Esophagus muscularis mucosa (tissue), 4 donors: ENCODE data around the gene LIMS1. TPM values are rescaled to one million over a fixed set of nuclear protein-coding genes. Genes with fewer than 3 reads are reported as not detected.
A peak's percentile ranks its signal among the peaks of the same experiment; 100 is the strongest.
"Not testable (repeated sequence)": the region's sequence is repeated elsewhere in the genome, so short reads cannot be mapped to it uniquely, and the experiment has no call there.

ENCODE experiments used
- DNase-seq: peaks from one replicate; pipeline ENCODE4 v3.0.0-alpha.2; 2017; ENCODE audit errors: extremely low spot score
- H3K27ac ChIP-seq, 4 donors: fragments of 200-600 bp; sonication (generic); replicated peaks in 1 of 4; 1 replicate in 3 of 4; 2 replicates in 1 of 4; pipeline ENCODE4 v1.5.1; 2016 to 2019; ENCODE audit warnings: mild to moderate bottlenecking in 1 of 4
- H3K27me3 ChIP-seq, 4 donors: fragments of 200-600 bp; sonication (generic); one replicate each; pipeline versions ENCODE4 v1.5.1 to v1.6.0; 2016 to 2019
- H3K36me3 ChIP-seq, 4 donors: fragments of 200-600 bp; sonication (generic); one replicate each; pipeline ENCODE4 v1.5.1; 2016 to 2019
- H3K4me1 ChIP-seq, 4 donors: fragments of 200-600 bp; sonication (generic); one replicate each; pipeline ENCODE4 v1.5.1; 2016 to 2019
- H3K4me3 ChIP-seq, 4 donors: fragments of 200-600 bp; sonication (generic); 1 replicate in 2 of 4; 2 replicates in 2 of 4; pipeline ENCODE4 v1.5.1; 2016 to 2019; ENCODE audit warnings: mild to moderate bottlenecking in 4 of 4, moderate library complexity in 1 of 4
- H3K9me3 ChIP-seq, 4 donors: fragments of 200-600 bp; sonication (generic); 1 replicate in 3 of 4; 2 replicates in 1 of 4; pipeline ENCODE4 v1.5.1; 2016 to 2019
- CTCF ChIP-seq, 3 experiments: fragments of 200-600 bp in 2 of 3; fragments of 450-650 bp in 1 of 3; sonication (generic) in 2 of 3; IDR thresholded peaks; one replicate each; pipeline ENCODE4 v1.5.1; 2017 to 2019; ENCODE audit warnings: antibody characterized with exemption in 3 of 3, mild to moderate bottlenecking in 2 of 3, moderate library complexity in 1 of 3
- EP300 ChIP-seq: sonication (generic); formaldehyde crosslinking; IDR thresholded peaks from one replicate; pipeline ENCODE4 v1.6.1; 2017; ENCODE audit warnings: antibody characterized with exemption
- POLR2A ChIP-seq: fragments of 450-650 bp; IDR thresholded peaks from one replicate; pipeline ENCODE4 v1.6.1; 2017; ENCODE audit warnings: antibody characterized with exemption, moderate library complexity, mild to moderate bottlenecking, low read depth
- POLR2AphosphoS5 ChIP-seq, 2 donors: sonication (generic); formaldehyde crosslinking; IDR thresholded peaks; one replicate each; pipeline ENCODE4 v1.6.1; 2017; ENCODE audit warnings: antibody characterized with exemption in 2 of 2
- WGBS: methylation state at CpG from one replicate; pipeline ENCODE4 v1.1.5; 2018; 5-methylcytosine and 5-hydroxymethylcytosine counted together
- intact Hi-C: fragments of 100-400 bp; cut with DNase I; formaldehyde crosslinking; loops from one replicate; pipeline ENCODE4 v1.15.1; 2023
- total RNA-seq, 4 donors: library from RNA; depleted of rRNA; stranded (reverse); fragments of >200 nt; gene quantifications; one replicate each; pipeline versions ENCODE4 v1.1.0 to v1.2.1, GENCODE V29; 2016

Gene LIMS1
- total RNA-seq, 4 donors from 2014 or later, result 71.0 to 141 (median 123) TPM

GRCh38 chr2:108593547-108594098 lies 59.4 kb downstream of the LIMS1 start:
- H3K4me3 ChIP-seq, result no peak overlapping the region
- H3K36me3 ChIP-seq, result no peaks in the 10 kb centered on the region
- peak overlapping the region; percentile 61 to 72 (median 68) for H3K27ac ChIP-seq
- DNase-seq, result no peak
- H3K4me1 ChIP-seq, result peaks cover 50 to 93% (median 84%) of the 10 kb centered on the region in 4 donors
- TF ChIP-seq POLR2A, result no peak
- peak in 1 of 2 donors; percentile 31 for TF ChIP-seq POLR2AphosphoS5 (IDR thresholded peaks at IDR 0.05)
- TF ChIP-seq CTCF (IDR thresholded peaks at IDR 0.05), result peak in 1 of 3 experiments; percentile 20
- no peak for TF ChIP-seq EP300
- no peaks in the 10 kb centered on the region for H3K9me3 ChIP-seq
- intact Hi-C loops, result loop anchor here (5.0 kb wide), 1 partner anchor 44 kb away; no protein-coding TSS in a partner anchor
- no peaks in the 10 kb centered on the region for H3K27me3 ChIP-seq

GRCh38 chr2:108594132-108594981 lies 60.1 kb downstream of the LIMS1 start:
- H3K27me3 ChIP-seq, result no peaks in the 10 kb centered on the region
- WGBS, result 29% methylated on average over 7 of the region's 7 CpGs
- H3K4me3 ChIP-seq, result no peak overlapping the region
- intact Hi-C loops, result loop anchor here (5.0 kb wide), 1 partner anchor 43 kb away; no protein-coding TSS in a partner anchor
- H3K9me3 ChIP-seq, result no peaks in the 10 kb centered on the region
- peaks cover 43 to 86% (median 78%) of the 10 kb centered on the region in 4 donors for H3K4me1 ChIP-seq
- H3K36me3 ChIP-seq, result no peaks in the 10 kb centered on the region
- DNase-seq, result no peak
- H3K27ac ChIP-seq, result peak overlapping the region; percentile 61 to 72 (median 68)
- TF ChIP-seq POLR2AphosphoS5 (IDR thresholded peaks at IDR 0.05), result peak in 1 of 2 donors; percentile 13
- TF ChIP-seq EP300, result no peak

- Histone ChIP-seq H3K36me3 (no peaks in the 10 kb centered on the region), H3K4me1 (peaks cover 37 to 80% (median 71%) of the 10 kb centered on the region in 4 donors), H3K27me3 (no peaks in the 10 kb centered on the region), H3K4me3 (no peak overlapping the region), H3K27ac (peak overlapping the region; percentile 61 to 72 (median 68)), H3K9me3 (no peaks in the 10 kb centered on the region)
- no peak for DNase-seq
- TF ChIP-seq EP300, result no peak
- TF ChIP-seq POLR2AphosphoS5 (IDR thresholded peaks at IDR 0.05), result no peak
- TF ChIP-seq POLR2A, result no peak
- TF ChIP-seq CTCF (IDR thresholded peaks at IDR 0.05), result no peak
- 37% methylated on average over 3 of the region's 4 CpGs for WGBS
- intact Hi-C loops, result loop anchor here (5.0 kb wide), 1 partner anchor 42 kb away; no protein-coding TSS in a partner anchor
Measured at GRCh38 chr2:108594982-108595464, 60.8 kb downstream of the LIMS1 start.

GRCh38 chr2:108595771-108596170 lies 61.5 kb downstream of the LIMS1 start:
- H3K27me3 ChIP-seq, H3K4me3 ChIP-seq, DNase-seq, H3K36me3 ChIP-seq, H3K9me3 ChIP-seq, intact Hi-C loops: not testable (repeated sequence)
- Histone ChIP-seq H3K4me1 (peaks cover 32 to 72% (median 64%) of the 10 kb centered on the region in 4 donors), H3K27ac (peak overlapping the region; percentile 61 to 72 (median 68))
- 55% methylated on average over 4 of the region's 4 CpGs for WGBS

- TF ChIP-seq CTCF (IDR thresholded peaks at IDR 0.05), result peak; percentile 18 to 28 (median 27)
- H3K27me3 ChIP-seq, H3K4me3 ChIP-seq, DNase-seq, intact Hi-C loops, H3K9me3 ChIP-seq, H3K36me3 ChIP-seq: not testable (repeated sequence)
- peaks cover 31 to 61% (median 52%) of the 10 kb centered on the region in 4 donors for H3K4me1 ChIP-seq
- H3K27ac ChIP-seq, result peak overlapping the region in 1 of 4 donors; percentile 14
- WGBS, result 50% methylated on average over 7 of the region's 7 CpGs
Measured at GRCh38 chr2:108597105-108597744, 63.0 kb downstream of the LIMS1 start.

- H3K9me3 ChIP-seq, H3K27me3 ChIP-seq, H3K27ac ChIP-seq, DNase-seq, H3K4me3 ChIP-seq, intact Hi-C loops, H3K36me3 ChIP-seq: not testable (repeated sequence)
- WGBS, result 94% methylated on average over 10 of the region's 10 CpGs
- H3K4me1 ChIP-seq, result peaks cover 9 to 40% (median 25%) of the 10 kb centered on the region in 4 donors
Measured at GRCh38 chr2:108601199-108601598, 66.9 kb downstream of the LIMS1 start.
